Measurements from ENCODE around the gene COX10.
"Not testable (repeated sequence)": the region's sequence is repeated elsewhere in the genome, so short reads cannot be mapped to it uniquely, and the experiment has no call there.

The COX10 gene

DNA sequence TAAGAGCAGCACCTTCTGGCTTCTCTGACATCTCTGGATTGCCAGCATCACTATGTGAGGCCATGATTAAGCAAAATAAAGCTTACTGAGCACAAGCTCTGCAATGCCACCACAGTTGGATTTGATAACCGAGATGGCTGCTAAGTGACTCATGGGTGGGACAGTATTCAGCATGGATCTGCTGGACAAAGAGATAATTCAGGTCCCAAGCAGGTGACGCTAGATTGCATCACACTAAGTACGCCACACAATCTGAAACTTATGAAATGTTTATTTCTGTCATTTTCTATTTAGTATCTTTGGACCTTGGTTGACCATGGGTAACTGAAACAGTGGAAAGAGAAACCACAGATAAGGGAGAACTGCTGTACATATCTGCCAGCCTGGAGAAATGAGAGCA lies 139.9 kb downstream of the COX10 start:
- DNase-seq = peak; percentile 11

GRCh38 chr17:14211246-14211645 lies 141.9 kb downstream of the COX10 start:
- no peak for DNase-seq

DNA sequence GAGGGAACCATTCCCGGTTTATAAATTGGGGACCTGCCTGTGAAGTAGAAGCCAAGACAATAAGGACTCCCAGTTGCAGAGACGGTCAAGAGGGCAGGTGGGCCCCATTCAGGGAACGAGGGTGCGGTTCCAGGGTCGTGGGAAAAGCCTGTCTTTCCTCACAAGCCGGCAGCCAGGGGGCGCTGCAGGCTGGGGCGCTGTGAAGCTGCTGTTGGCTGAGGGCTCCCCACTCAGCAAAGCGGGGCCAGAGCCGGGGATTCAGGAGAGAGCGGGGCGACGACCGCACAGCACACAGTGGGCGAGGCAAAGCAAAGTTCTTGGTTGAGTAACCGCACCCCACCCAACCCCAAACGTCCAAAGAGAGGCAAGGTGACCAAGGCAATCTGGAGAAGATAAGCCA lies 142.5 kb downstream of the COX10 start:
- DNase-seq = peak; percentile 9

GRCh38 chr17:14212401-14212800 lies 143.1 kb downstream of the COX10 start:
- DNase-seq = no peak

DNA sequence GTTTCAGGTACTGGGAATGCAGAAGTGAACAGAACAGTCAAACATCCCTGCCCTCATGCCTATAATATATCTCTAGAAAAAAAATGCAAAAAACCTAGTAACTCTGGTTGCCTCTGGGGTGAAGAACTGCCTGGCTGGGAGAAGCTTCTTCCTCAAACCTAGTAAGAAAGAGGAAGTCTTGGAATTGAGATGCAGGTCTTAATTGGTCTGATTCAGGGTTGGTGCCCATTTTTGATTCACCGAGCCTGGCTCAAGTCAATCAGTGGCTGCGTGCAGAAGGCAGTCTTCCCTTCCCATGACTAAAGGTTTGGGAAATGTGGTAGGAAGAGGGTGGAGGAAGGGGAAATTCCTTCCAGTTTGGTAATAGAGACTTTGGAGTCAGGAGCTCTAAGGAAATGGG lies 145.0 kb downstream of the COX10 start:
- peak; percentile 72 for DNase-seq

DNA sequence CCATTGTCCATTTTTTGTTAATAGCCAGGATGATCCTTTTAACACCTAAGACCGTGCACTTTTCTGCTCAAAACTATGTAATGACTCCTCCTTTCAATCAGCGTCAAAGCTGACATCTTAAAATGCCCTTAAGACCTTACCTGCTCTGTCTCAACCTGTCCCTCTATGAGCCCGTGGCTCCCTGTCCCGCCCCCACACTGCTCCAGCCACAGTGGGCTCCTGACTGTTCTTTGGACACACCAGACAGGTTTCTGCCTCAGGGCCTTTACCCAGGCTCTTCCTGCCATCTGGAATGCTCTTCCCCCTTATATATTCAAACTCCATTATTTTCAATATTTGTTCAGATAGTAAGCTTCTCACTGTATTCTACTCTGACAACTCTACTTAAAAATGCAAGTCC lies 153.3 kb downstream of the COX10 start:
- no peak for DNase-seq

DNA sequence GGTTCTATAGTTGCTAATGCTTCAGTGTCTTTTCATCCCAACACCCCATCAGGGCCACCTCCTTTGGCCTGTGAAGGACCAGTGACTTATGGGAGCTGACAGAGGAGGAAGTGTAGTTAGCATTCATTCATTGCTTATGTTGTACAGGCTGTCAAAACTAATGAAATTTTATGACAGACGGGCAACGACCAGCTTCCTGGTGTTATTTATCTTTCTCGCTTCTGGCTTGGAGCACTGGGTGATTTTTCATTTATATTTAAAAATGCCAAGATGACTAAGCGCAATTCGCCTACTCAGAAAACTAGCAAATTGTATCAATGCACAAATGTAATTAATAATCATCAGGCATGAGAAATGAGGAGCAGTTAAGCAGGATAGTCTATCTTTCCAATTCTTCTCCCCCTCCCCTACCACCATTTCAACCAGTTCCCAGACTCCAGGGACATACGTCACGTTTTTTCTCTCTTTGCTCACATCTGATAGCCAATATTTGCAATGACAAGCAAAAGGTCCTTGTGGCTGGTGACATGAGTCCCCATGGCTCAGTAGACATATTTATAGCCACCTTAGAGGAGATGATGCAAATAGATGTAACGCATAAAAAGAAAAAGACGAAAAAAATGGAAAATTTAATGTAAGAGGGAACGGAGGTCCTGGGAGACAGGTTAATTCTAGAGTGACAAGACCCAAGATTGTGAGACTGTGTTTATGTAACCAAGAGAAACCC lies 156.1 kb downstream of the COX10 start:
- no peak for DNase-seq

DNA sequence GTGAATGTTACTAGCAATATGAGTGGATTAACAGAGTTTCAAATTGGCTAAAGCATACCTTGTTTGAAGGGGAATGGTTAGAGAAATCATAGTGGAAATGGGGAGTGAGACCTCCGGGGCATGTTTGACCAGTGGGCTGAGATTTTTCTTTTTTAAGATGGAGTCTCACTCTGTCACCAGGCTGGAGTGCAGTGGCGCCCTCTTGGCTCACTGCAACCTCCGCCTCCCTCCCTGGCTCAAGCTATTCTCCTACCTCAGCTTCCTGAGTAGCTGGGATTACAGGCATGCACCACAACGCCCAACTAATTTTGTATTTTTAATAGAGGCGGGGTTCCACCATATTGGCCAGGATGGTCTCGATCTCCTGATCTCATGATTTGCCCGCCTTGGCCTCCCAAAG lies 157.7 kb downstream of the COX10 start:
- DNase-seq = no peak

DNA sequence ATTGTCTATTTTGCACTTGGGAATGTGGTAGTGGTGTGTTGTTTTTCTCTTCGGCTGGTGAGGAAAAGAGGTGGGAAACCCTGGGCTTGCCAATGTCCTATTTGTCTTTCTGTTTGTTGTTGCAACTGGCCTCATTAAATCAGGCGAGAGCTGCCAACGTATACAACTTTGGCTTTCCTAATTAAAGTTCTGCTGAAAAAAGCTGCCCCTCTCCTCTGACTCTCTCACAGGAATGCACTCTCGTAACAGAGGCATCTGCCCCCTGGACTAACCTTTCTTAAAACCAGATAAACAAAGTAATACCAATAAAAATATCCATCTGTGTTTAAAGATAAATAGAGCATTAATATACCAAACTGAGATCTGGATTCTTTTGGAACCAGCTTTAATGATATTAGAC lies 159.6 kb downstream of the COX10 start:
- peak; percentile 26 for DNase-seq

DNA sequence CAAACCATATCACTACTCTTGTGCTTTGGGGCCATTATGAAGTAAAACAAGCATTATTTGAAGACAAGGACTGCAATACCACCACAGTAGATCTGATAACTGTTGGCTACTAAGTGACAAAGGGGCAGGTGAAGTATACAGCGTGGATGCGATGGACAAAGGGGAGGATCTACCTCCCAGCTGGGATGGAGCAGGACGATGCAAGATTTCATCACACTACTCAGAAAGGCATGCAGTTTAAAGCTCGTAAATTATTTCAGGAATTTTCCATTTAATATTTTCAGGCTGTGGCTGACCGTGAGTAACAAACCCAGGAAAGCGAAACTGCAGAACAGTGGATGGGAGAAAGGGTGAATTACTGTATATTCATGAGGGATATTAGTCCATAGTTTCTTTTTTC lies 161.9 kb downstream of the COX10 start:
- peak; percentile 56 for DNase-seq

DNA sequence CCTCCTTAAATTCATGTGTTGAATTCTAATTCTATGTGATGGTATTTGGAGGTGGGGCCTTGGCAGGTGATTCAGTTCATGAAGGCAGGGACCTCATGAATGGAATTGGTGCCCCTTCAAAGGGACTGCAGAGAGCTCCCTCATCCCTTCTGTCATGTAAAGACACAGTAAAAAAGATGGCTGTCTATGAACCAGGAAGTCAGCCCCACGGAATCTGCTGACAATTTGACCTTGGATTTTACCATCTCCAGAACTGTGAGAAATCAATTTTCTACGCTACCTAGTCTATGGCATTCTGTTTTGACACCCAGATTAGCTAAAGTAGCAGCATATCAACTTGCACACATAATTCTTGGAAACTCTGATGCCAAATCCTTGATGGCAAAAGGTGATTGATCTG lies 165.7 kb downstream of the COX10 start:
- DNase-seq = not testable (repeated sequence)

- not testable (repeated sequence) for DNase-seq
Measured at GRCh38 chr17:14236032-14236431, 166.7 kb downstream of the COX10 start.

- not testable (repeated sequence) for DNase-seq
Measured at GRCh38 chr17:14236762-14237161, 167.5 kb downstream of the COX10 start, which contains the start of gene CDRT15. Gene CDRT15, minus strand, starts transcription at chr17:14236862. Its CDS starts 29 bp downstream, at chr17:14236833.

GRCh38 chr17:14239271-14239670 lies 170.0 kb downstream of the COX10 start:
- not testable (repeated sequence) for DNase-seq

- DNase-seq = no peak
Measured at GRCh38 chr17:14245002-14245401, 175.7 kb downstream of the COX10 start.

DNA sequence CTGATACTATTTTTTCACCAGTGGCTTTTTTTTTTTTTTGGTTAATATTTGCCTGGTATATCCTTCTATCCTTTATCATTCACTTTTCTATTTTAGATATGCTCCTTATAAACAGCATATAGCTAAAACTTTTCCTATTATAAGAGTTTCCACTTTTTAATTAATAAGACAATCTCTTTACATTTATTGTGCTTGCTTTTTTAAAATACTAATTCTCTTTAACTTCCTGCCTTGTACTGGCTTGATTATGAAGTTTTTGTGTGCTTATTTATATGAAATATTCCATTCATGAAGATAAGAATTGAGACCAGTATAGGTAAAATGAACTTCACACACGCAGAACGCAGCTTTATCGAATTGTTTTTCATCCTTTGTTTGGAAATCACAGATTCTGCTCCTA lies 176.3 kb downstream of the COX10 start:
- DNase-seq = no peak
